Stimulated activated effector memory CD8-positive, alpha-beta T cell treated with anti-CD3 and anti-CD28 coated beads, Interleukin-12 subunit alpha, Interleukin-12 subunit beta, amount 100 ng/mL, for 72 hours (primary cell): ENCODE data around the gene BLOC1S1.
A peak's percentile ranks its signal among the peaks of the same experiment; 100 is the strongest.

ENCODE experiments used
- ATAC-seq: fragments of 150-1000 bp; cut with Tn5 transposase; 2 replicates; pipeline ENCODE4 v1.10.0; 2021
- DNase-seq, 2 donors: peaks; one replicate each; pipeline ENCODE4 v3.0.0; 2021 to 2022; ENCODE audit warnings: low spot score in 2 of 2
- H3K27ac Mint-ChIP-seq: one replicate; pipeline ENCODE4 v1.8.0; 2022; ENCODE audit warnings: mild to moderate bottlenecking, mixed read lengths
- H3K36me3 Mint-ChIP-seq: one replicate; pipeline ENCODE4 v1.8.0; 2022; ENCODE audit warnings: mild to moderate bottlenecking, mixed read lengths
- H3K4me1 Mint-ChIP-seq: one replicate; pipeline ENCODE4 v1.8.0; 2022; ENCODE audit warnings: mixed read lengths
- H3K4me3 Mint-ChIP-seq: one replicate; pipeline ENCODE4 v1.8.0; 2022; ENCODE audit warnings: mild to moderate bottlenecking, mixed read lengths
- H3K9me3 Mint-ChIP-seq: one replicate; pipeline ENCODE4 v1.8.0; 2022; ENCODE audit warnings: mixed read lengths

The BLOC1S1 gene

DNA sequence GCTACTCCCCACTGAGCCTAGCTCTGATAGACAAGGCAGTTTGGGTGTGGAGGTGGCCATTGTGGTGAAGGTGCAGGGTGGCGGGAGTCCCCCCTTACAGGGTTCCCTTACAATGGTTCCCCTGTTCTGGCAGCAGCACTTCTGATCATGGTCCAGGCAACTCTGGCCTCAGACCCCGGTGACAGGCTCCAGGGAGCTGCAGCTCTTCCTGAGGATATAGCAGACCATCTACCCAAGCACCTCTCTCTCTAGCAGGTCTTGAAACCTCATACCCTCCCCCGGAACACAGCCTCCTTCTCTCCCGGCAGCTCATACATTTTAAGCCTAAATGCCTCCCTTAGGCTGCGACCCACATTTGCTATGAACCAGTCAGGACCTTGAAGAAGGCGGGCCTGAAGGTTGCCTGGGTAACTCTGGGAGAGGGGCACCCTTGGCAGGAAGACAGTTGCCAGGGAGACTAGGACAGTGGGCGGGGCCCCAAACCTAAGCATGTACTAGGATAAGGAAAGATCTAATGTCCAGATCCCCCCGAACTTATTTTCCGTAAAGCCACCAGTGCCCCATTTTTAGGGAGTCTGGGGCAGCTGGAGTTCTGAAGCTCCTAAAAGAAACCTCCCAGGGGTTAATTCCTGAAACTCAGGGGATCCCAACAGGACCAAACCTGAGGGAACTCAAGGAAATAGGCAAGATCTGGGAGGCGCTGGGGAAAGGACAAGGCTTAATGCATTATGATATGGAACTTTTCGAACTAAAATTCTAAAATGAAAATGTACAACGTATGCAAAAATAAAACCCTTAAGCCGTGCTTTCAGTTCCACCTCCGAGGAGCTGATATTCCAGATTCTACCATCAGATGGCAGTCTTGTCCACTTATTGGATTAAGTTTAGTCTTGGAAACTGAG is 22.5 kb downstream of the BLOC1S1 start:
- Mint-ChIP-seq H3K36me3 (peaks cover 5% of the 10 kb centered on the region), H3K9me3 (no peaks in the 10 kb centered on the region), H3K27ac (peak overlapping the region; percentile 84), H3K4me3 (peak overlapping the region; percentile 73), H3K4me1 (peaks cover 38% of the 10 kb centered on the region)
- ATAC-seq = peak; percentile 78
- peak; percentile 88 to 91 for DNase-seq

GRCh38 chr12:55739025-55739378 is 23.2 kb downstream of the BLOC1S1 start:
- Mint-ChIP-seq H3K9me3 (no peaks in the 10 kb centered on the region), H3K27ac (no peak overlapping the region)

GRCh38 chr12:55741931-55742680 is 26.3 kb downstream of the BLOC1S1 start:
- ATAC-seq (no peak), DNase-seq (no peak)
- H3K9me3 Mint-ChIP-seq = no peaks in the 10 kb centered on the region
- H3K27ac Mint-ChIP-seq = peak overlapping the region; percentile 84
- H3K4me3 Mint-ChIP-seq = peak overlapping the region; percentile 78
- H3K4me1 Mint-ChIP-seq = peaks cover 52% of the 10 kb centered on the region
- H3K36me3 Mint-ChIP-seq = no peaks in the 10 kb centered on the region

More at GRCh38 chr12:55739025-55739378, 23.2 kb downstream of the BLOC1S1 start:
- Mint-ChIP-seq H3K4me1 (peaks cover 40% of the 10 kb centered on the region), H3K36me3 (peaks cover 5% of the 10 kb centered on the region), H3K4me3 (peak overlapping the region; percentile 73)
- DNase-seq = no peak
- no peak for ATAC-seq

- DNase-seq = peak; percentile 54 to 81
- ATAC-seq = peak; percentile 81
- peaks cover 52% of the 10 kb centered on the region for H3K4me1 Mint-ChIP-seq
- H3K9me3 Mint-ChIP-seq = no peaks in the 10 kb centered on the region
- H3K27ac Mint-ChIP-seq = peak within 1 kb of the TSS; percentile 84
- no peaks in the 10 kb centered on the region for H3K36me3 Mint-ChIP-seq
- peak within 1 kb of the TSS; percentile 78 for H3K4me3 Mint-ChIP-seq
Observed at GRCh38 chr12:55742719-55743405, 27.0 kb downstream of the BLOC1S1 start, which contains the start of gene GDF11. GDF11 (plus strand) TSS chr12:55743122; CDS start chr12:55743317, 195 bp downstream.

DNA sequence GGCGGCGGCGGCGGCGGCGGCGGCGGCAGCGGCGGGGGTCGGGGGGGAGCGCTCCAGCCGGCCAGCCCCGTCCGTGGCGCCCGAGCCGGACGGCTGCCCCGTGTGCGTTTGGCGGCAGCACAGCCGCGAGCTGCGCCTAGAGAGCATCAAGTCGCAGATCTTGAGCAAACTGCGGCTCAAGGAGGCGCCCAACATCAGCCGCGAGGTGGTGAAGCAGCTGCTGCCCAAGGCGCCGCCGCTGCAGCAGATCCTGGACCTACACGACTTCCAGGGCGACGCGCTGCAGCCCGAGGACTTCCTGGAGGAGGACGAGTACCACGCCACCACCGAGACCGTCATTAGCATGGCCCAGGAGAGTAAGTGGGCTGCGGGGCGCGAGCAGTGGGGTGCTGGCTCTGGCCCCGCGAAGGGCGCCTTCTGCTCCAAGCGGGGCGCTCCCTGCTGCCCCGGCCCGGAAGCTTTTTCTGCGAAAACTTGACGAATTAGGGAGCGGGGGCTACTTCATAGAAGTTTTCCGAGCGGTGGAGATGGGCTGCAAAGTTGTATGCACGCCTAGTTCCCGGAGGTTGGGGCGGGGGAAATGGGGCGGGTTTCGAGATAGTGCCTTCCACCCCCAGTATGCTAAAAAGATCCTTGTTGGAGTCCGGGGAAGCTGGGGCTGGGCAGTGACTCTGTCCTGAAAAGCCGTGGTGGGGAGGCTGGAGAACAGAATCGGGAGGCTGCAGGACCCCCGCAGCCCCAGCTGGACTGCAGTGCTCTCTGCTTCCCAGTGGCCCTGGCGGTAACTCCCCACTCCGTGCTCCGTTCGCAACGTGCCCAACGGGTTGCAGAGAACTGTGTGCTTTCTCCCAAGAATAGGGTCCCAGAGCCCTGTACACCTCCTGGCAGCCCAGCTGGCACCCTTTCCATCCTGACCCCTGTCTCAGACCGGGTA is 27.8 kb downstream of the BLOC1S1 start:
- Mint-ChIP-seq H3K36me3 (no peaks in the 10 kb centered on the region), H3K4me1 (peaks cover 47% of the 10 kb centered on the region)

GRCh38 chr12:55744340-55745030 is 28.6 kb downstream of the BLOC1S1 start:
- no peaks in the 10 kb centered on the region for H3K9me3 Mint-ChIP-seq
- H3K4me3 Mint-ChIP-seq = peak overlapping the region; percentile 78
- H3K27ac Mint-ChIP-seq = peak overlapping the region; percentile 62

More for the DNA sequence above, 27.8 kb downstream of the BLOC1S1 start:
- ATAC-seq (peak; percentile 68), DNase-seq (peak in 1 of 2 donors; percentile 76)
- H3K9me3 Mint-ChIP-seq = no peaks in the 10 kb centered on the region
- peak overlapping the region; percentile 62 for H3K27ac Mint-ChIP-seq
- peak overlapping the region; percentile 78 for H3K4me3 Mint-ChIP-seq

GRCh38 chr12:55745361-55746173 is 29.7 kb downstream of the BLOC1S1 start:
- no peak for DNase-seq
- no peaks in the 10 kb centered on the region for H3K9me3 Mint-ChIP-seq
- no peak for ATAC-seq
- peak overlapping the region; percentile 11 for H3K27ac Mint-ChIP-seq
- peaks cover 54% of the 10 kb centered on the region for H3K4me1 Mint-ChIP-seq
- peak overlapping the region; percentile 78 for H3K4me3 Mint-ChIP-seq
- H3K36me3 Mint-ChIP-seq = peaks cover 17% of the 10 kb centered on the region

More at GRCh38 chr12:55744340-55745030, 28.6 kb downstream of the BLOC1S1 start:
- ATAC-seq (no peak), DNase-seq (no peak)
- Mint-ChIP-seq H3K4me1 (peaks cover 53% of the 10 kb centered on the region), H3K36me3 (peaks cover 8% of the 10 kb centered on the region)

- peaks cover 60% of the 10 kb centered on the region for H3K4me1 Mint-ChIP-seq
- H3K9me3 Mint-ChIP-seq = no peaks in the 10 kb centered on the region
- H3K4me3 Mint-ChIP-seq = no peak overlapping the region
- peak overlapping the region; percentile 11 for H3K27ac Mint-ChIP-seq
- H3K36me3 Mint-ChIP-seq = peaks cover 25% of the 10 kb centered on the region
- no peak for DNase-seq
- ATAC-seq = no peak
Observed at GRCh38 chr12:55746174-55746912, 30.5 kb downstream of the BLOC1S1 start.

- H3K36me3 Mint-ChIP-seq = peaks cover 28% of the 10 kb centered on the region
- no peak for DNase-seq
- H3K4me3 Mint-ChIP-seq = no peak overlapping the region
- no peak overlapping the region for H3K27ac Mint-ChIP-seq
- H3K9me3 Mint-ChIP-seq = no peaks in the 10 kb centered on the region
- no peak for ATAC-seq
- peaks cover 58% of the 10 kb centered on the region for H3K4me1 Mint-ChIP-seq
Observed at GRCh38 chr12:55746913-55747231, 31.0 kb downstream of the BLOC1S1 start.

DNA sequence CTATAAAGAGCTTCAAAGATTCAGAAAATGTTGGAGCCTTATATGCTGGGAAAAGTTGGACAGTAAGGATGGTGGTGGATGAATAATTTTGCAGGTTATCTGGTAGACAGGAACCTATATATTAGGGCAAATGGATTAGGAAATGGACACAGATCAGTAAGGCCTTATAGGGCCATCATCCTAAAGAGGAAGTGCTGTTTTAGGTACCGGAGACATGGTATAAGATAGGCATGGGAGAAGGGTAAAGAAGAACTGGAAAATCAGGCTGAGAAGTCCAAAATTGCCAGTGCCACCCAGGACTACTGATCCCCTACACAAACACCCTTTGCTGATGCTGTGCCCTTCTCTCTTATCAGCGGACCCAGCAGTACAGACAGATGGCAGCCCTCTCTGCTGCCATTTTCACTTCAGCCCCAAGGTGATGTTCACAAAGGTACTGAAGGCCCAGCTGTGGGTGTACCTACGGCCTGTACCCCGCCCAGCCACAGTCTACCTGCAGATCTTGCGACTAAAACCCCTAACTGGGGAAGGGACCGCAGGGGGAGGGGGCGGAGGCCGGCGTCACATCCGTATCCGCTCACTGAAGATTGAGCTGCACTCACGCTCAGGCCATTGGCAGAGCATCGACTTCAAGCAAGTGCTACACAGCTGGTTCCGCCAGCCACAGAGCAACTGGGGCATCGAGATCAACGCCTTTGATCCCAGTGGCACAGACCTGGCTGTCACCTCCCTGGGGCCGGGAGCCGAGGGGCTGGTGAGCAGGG is 32.6 kb downstream of the BLOC1S1 start:
- Mint-ChIP-seq H3K36me3 (peaks cover 44% of the 10 kb centered on the region), H3K4me3 (no peak overlapping the region), H3K27ac (peak overlapping the region; percentile 20), H3K9me3 (no peaks in the 10 kb centered on the region), H3K4me1 (peaks cover 47% of the 10 kb centered on the region)
- no peak for DNase-seq
- no peak for ATAC-seq

GRCh38 chr12:55755246-55755645 is 39.4 kb downstream of the BLOC1S1 start:
- H3K36me3 Mint-ChIP-seq = peaks cover 98% of the 10 kb centered on the region
- peaks cover 7% of the 10 kb centered on the region for H3K4me1 Mint-ChIP-seq
- no peak overlapping the region for H3K4me3 Mint-ChIP-seq
- DNase-seq (no peak), ATAC-seq (no peak)
- H3K27ac Mint-ChIP-seq = peak overlapping the region; percentile 49
- no peaks in the 10 kb centered on the region for H3K9me3 Mint-ChIP-seq

- H3K4me1 Mint-ChIP-seq = peaks cover 16% of the 10 kb centered on the region
- H3K36me3 Mint-ChIP-seq = peaks cover 99% of the 10 kb centered on the region
- ATAC-seq (no peak), DNase-seq (no peak)
- no peak overlapping the region for H3K4me3 Mint-ChIP-seq
- no peaks in the 10 kb centered on the region for H3K9me3 Mint-ChIP-seq
- H3K27ac Mint-ChIP-seq = peak overlapping the region; percentile 82
Observed at GRCh38 chr12:55757701-55758100, 41.9 kb downstream of the BLOC1S1 start.
